HG03175 (cell line): ENCODE results near the gene C11orf42.

Experiments
- ATAC-seq: cut with Tn5 transposase; IDR thresholded peaks from one replicate; pipeline ENCODE4 v1.9.1; 2021; ENCODE audit warnings: mild to moderate bottlenecking, moderate library complexity; ENCODE audit not compliant: unreplicated experiment

C11orf42 gene

GRCh38 chr11:6205366-6205765, at the start of gene C11orf42:
Gene C11orf42, plus strand, starts transcription at chr11:6205557. Its CDS starts 59 bp downstream, at chr11:6205616.
- ATAC-seq, result no peak

- no peak for ATAC-seq
These were observed 48.6 kb upstream of the C11orf42 start for GRCh38 chr11:6156628-6157359.

GRCh38 chr11:6170226-6170625, 35.1 kb upstream of the C11orf42 start, which contains the start of gene OR52B2:
Gene OR52B2, minus strand, starts transcription at chr11:6170326. Its CDS starts 0 bp downstream, at chr11:6170326.
- ATAC-seq, result no peak

- ATAC-seq, result no peak
These were observed 29.9 kb upstream of the C11orf42 start for GRCh38 chr11:6175440-6175839.

GRCh38 chr11:6191742-6192141, 13.6 kb upstream of the C11orf42 start:
- no peak for ATAC-seq

- no peak for ATAC-seq
These were observed 11.2 kb upstream of the C11orf42 start for GRCh38 chr11:6194065-6194581.

GRCh38 chr11:6196396-6196795, 9.0 kb upstream of the C11orf42 start:
- ATAC-seq, result no peak

GRCh38 chr11:6197466-6198200, 7.7 kb upstream of the C11orf42 start:
- no peak for ATAC-seq

GRCh38 chr11:6199174-6199810, 6.1 kb upstream of the C11orf42 start, which contains the start of gene OR52W1:
Gene OR52W1, plus strand, starts transcription at chr11:6199224. Its CDS starts 0 bp downstream, at chr11:6199224.
- no peak for ATAC-seq

GRCh38 chr11:6200975-6201374, 4.4 kb upstream of the C11orf42 start:
- ATAC-seq, result no peak

GRCh38 chr11:6201481-6201880, 3.9 kb upstream of the C11orf42 start:
- ATAC-seq, result no peak

- no peak for ATAC-seq
These were observed 3.3 kb upstream of the C11orf42 start for GRCh38 chr11:6202041-6202440.

GRCh38 chr11:6203327-6203726, 2.0 kb upstream of the C11orf42 start:
- ATAC-seq, result peak; percentile 75

GRCh38 chr11:6204706-6205105, 651 bp upstream of the C11orf42 start:
- ATAC-seq, result no peak

- ATAC-seq, result no peak
These were observed 1.3 kb downstream of the C11orf42 start for GRCh38 chr11:6206456-6207180.

GRCh38 chr11:6209801-6210200, 4.4 kb downstream of the C11orf42 start:
- no peak for ATAC-seq

- no peak for ATAC-seq
These were observed 5.1 kb downstream of the C11orf42 start for GRCh38 chr11:6210274-6210955.

GRCh38 chr11:6214530-6214929, 9.2 kb downstream of the C11orf42 start:
- ATAC-seq, result no peak

- ATAC-seq, result no peak
These were observed 11.1 kb downstream of the C11orf42 start for GRCh38 chr11:6216501-6216900.

- no peak for ATAC-seq
These were observed 12.4 kb downstream of the C11orf42 start for GRCh38 chr11:6217722-6218121.
